Gastrocnemius medialis (tissue), 4 donors: ENCODE measurements around the gene MYO7A. TPM values are rescaled to one million over a fixed set of nuclear protein-coding genes. Genes with fewer than 3 reads are reported as not detected.
A peak's percentile ranks its signal among the peaks of the same experiment; 100 is the strongest.

Source experiments
- ATAC-seq, 2 donors: fragments of 150-250 bp; one replicate each; pipeline ENCODE4 v1.9.1; 2016
- DNase-seq, 2 donors: peaks; one replicate each; pipeline ENCODE4 v3.0.0-alpha.2; 2019
- H3K27ac ChIP-seq, 4 donors: fragments of 200-600 bp; sonication (generic); 1 replicate in 1 of 4; 2 replicates in 3 of 4; pipeline ENCODE4 v1.5.1; 2016 to 2018; ENCODE audit warnings: mild to moderate bottlenecking in 2 of 4, moderate library complexity in 1 of 4
- H3K27me3 ChIP-seq, 3 donors: fragments of 200-600 bp; sonication (generic) in 2 of 3; 1 replicate in 1 of 3; 2 replicates in 2 of 3; pipeline versions ENCODE4 v1.5.1 to v1.6.0; 2016 to 2019; ENCODE audit warnings: mild to moderate bottlenecking in 1 of 3, moderate library complexity in 1 of 3
- H3K36me3 ChIP-seq, 2 donors: fragments of 200-600 bp; sonication (generic) in 1 of 2; one replicate each; pipeline ENCODE4 v1.5.1; 2017 to 2018
- H3K4me1 ChIP-seq, 2 donors: fragments of 200-600 bp; sonication (generic) in 1 of 2; one replicate each; pipeline ENCODE4 v1.5.1; 2016 to 2017; ENCODE audit warnings: mild to moderate bottlenecking in 2 of 2
- H3K4me3 ChIP-seq, 4 donors: fragments of 200-600 bp; sonication (generic) in 3 of 4; 1 replicate in 1 of 4; 2 replicates in 3 of 4; pipeline ENCODE4 v1.5.1; 2016 to 2019; ENCODE audit warnings: mild to moderate bottlenecking in 2 of 4
- H3K9me3 ChIP-seq, 3 donors: fragments of 200-600 bp; sonication (generic) in 2 of 3; 1 replicate in 1 of 3; 2 replicates in 2 of 3; pipeline ENCODE4 v1.5.1; 2016 to 2019
- POLR2A ChIP-seq, 2 donors: fragments of 450-650 bp; IDR thresholded peaks; one replicate each; pipeline ENCODE4 v1.6.1; 2017; ENCODE audit warnings: antibody characterized with exemption in 2 of 2, mild to moderate bottlenecking in 2 of 2, moderate library complexity in 2 of 2
- in situ Hi-C, 4 donors: fragments of 200-750 bp; cut with MboI; loops; one replicate each; pipeline versions ENCODE4 v1.15.0 to v1.8.0; 2017; ENCODE audit warnings: low sequenced_read_pairs in 4 of 4
- intact Hi-C: fragments of 100-400 bp; cut with DNase I; formaldehyde crosslinking; loops from one replicate; pipeline ENCODE4 v1.15.1; 2023; ENCODE audit warnings: low total_unique reads
- total RNA-seq, 4 donors: library from RNA; depleted of rRNA; stranded (reverse); fragments of >200 nt; gene quantifications; one replicate each; pipeline versions ENCODE4 v1.1.0 to v1.2.3, GENCODE V29; 2016
- TF ChIP-seq, protein P1 (sequence below), 5 experiments: fragments of 450-650 bp in 3 of 5; fragments of 200-600 bp in 2 of 5; sonication (generic) in 2 of 5; IDR thresholded peaks in 4 of 5; conservative IDR thresholded peaks in 1 of 5; 1 replicate in 4 of 5; 2 replicates in 1 of 5; pipeline ENCODE4 v1.5.1; 2016 to 2019; ENCODE audit warnings: antibody characterized with exemption in 5 of 5, mild to moderate bottlenecking in 3 of 5, moderate library complexity in 3 of 5

The MYO7A gene
- total RNA-seq, 4 donors from 2014 or later: 1.6 to 3.5 (median 2.1) TPM

- no peak for DNase-seq
- TF ChIP-seq, protein P1, sequence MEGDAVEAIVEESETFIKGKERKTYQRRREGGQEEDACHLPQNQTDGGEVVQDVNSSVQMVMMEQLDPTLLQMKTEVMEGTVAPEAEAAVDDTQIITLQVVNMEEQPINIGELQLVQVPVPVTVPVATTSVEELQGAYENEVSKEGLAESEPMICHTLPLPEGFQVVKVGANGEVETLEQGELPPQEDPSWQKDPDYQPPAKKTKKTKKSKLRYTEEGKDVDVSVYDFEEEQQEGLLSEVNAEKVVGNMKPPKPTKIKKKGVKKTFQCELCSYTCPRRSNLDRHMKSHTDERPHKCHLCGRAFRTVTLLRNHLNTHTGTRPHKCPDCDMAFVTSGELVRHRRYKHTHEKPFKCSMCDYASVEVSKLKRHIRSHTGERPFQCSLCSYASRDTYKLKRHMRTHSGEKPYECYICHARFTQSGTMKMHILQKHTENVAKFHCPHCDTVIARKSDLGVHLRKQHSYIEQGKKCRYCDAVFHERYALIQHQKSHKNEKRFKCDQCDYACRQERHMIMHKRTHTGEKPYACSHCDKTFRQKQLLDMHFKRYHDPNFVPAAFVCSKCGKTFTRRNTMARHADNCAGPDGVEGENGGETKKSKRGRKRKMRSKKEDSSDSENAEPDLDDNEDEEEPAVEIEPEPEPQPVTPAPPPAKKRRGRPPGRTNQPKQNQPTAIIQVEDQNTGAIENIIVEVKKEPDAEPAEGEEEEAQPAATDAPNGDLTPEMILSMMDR (IDR thresholded peaks at IDR 0.05 in 4 of 5, conservative IDR thresholded peaks at IDR 0.05 in 1 of 5): no peak
- TF ChIP-seq POLR2A (IDR thresholded peaks at IDR 0.05): no peak
- no peak overlapping the region for H3K27ac ChIP-seq
- H3K9me3 ChIP-seq: no peaks in the 10 kb centered on the region
- no peak for ATAC-seq
- intact Hi-C loops (no loop called here), in situ Hi-C loops (loop anchor here in 3 of 4 donors (10.0 kb wide), 2 partner anchors 59 to 139 kb away; partner anchors contain the start of gene MYO7A (in 1 of the 3))
- no peaks in the 10 kb centered on the region for H3K36me3 ChIP-seq
- H3K4me3 ChIP-seq: no peak overlapping the region
- no peaks in the 10 kb centered on the region for H3K4me1 ChIP-seq
- no peaks in the 10 kb centered on the region for H3K27me3 ChIP-seq
These were observed 56.3 kb downstream of the MYO7A start for GRCh38 chr11:77184136-77184860.

- no peaks in the 10 kb centered on the region for H3K9me3 ChIP-seq
- ATAC-seq: no peak
- H3K4me3 ChIP-seq: no peak overlapping the region
- TF ChIP-seq, protein P1 (IDR thresholded peaks at IDR 0.05 in 4 of 5, conservative IDR thresholded peaks at IDR 0.05 in 1 of 5): no peak
- no peak for TF ChIP-seq POLR2A (IDR thresholded peaks at IDR 0.05)
- H3K27ac ChIP-seq: no peak overlapping the region
- no peaks in the 10 kb centered on the region for H3K27me3 ChIP-seq
- no peaks in the 10 kb centered on the region for H3K4me1 ChIP-seq
- no peaks in the 10 kb centered on the region for H3K36me3 ChIP-seq
- no peak for DNase-seq
- intact Hi-C loops: no loop called here
- in situ Hi-C loops: loop anchor here in 3 of 4 donors (5.0 to 10.0 kb wide), 3 partner anchors 59 to 142 kb away; partner anchors contain the start of gene MYO7A (in 3 of the 3)
These were observed 58.3 kb downstream of the MYO7A start for GRCh38 chr11:77186302-77186701.

DNA sequence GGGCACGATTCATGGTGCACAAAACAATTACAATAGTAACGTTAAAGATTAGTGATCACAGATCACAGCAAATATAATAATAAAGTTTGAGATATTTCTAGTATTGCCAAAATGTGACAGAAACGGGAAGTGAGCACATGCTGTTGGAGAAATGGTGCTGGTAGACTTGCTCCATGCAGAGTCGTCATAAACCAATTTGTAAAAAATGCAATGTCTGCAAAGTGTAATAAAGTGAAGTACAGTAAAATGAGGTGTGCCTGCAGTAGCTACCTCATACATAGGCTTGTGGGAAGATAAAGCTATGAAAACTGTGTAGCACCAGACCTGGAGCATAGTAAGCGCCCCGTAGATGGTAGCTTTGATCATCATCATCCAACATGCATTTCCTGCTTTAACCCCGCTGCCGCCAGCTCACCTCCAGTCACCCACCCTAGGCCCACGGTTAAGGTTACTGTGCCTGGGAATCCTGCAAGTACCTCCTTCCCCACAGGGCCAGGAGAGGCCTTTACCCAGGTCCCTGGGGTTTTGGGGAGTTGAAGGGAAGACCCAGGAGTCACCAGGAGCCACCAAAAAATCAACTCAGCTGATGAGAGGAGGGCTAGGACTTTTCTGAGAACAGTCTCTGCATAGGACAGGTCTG, 59.2 kb downstream of the MYO7A start:
- ATAC-seq (no peak), DNase-seq (no peak)
- H3K27me3 ChIP-seq: no peaks in the 10 kb centered on the region
- in situ Hi-C loops (loop anchor here in 3 of 4 donors (5.0 to 10.0 kb wide), 3 partner anchors 60 to 142 kb away; partner anchors contain the start of gene MYO7A (in 3 of the 3)), intact Hi-C loops (no loop called here)
- H3K9me3 ChIP-seq: no peaks in the 10 kb centered on the region
- H3K4me3 ChIP-seq: no peak overlapping the region
- H3K27ac ChIP-seq: no peak overlapping the region
- no peaks in the 10 kb centered on the region for H3K4me1 ChIP-seq
- no peak for TF ChIP-seq POLR2A (IDR thresholded peaks at IDR 0.05)
- TF ChIP-seq, protein P1 (IDR thresholded peaks at IDR 0.05 in 4 of 5, conservative IDR thresholded peaks at IDR 0.05 in 1 of 5): no peak
- no peaks in the 10 kb centered on the region for H3K36me3 ChIP-seq

GRCh38 chr11:77187776-77188632, 60.0 kb downstream of the MYO7A start:
- DNase-seq: peak; percentile 47 to 70
- intact Hi-C loops: loop anchor here (1.0 to 2.0 kb wide), 2 partner anchors 61 to 141 kb away; no protein-coding TSS in a partner anchor
- Histone ChIP-seq H3K27me3 (no peaks in the 10 kb centered on the region), H3K9me3 (no peaks in the 10 kb centered on the region), H3K4me1 (no peaks in the 10 kb centered on the region), H3K4me3 (no peak overlapping the region), H3K27ac (no peak overlapping the region), H3K36me3 (no peaks in the 10 kb centered on the region)
- in situ Hi-C loops: loop anchor here in 3 of 4 donors (5.0 to 10.0 kb wide), 3 partner anchors 61 to 143 kb away; partner anchors contain the start of gene MYO7A (in 3 of the 3)
- TF ChIP-seq POLR2A (IDR thresholded peaks at IDR 0.05): no peak
- TF ChIP-seq, protein P1 (IDR thresholded peaks at IDR 0.05 in 4 of 5, conservative IDR thresholded peaks at IDR 0.05 in 1 of 5): peak; percentile 71 to 85 (median 75)
- peak; percentile 81 to 90 for ATAC-seq
